HCT116 (cell line): ENCODE measurements around the gene MINDY4. TPM values are rescaled to one million over a fixed set of nuclear protein-coding genes. Genes with fewer than 3 reads are reported as not detected.
A peak's percentile ranks its signal among the peaks of the same experiment; 100 is the strongest.

Experiments used
- ATAC-seq: fragments of 200-7000 bp; cut with Tn5 transposase; 2 replicates; pipeline ENCODE4 v1.9.1; 2020; ENCODE audit warnings: mild to moderate bottlenecking, moderate library complexity
- BruUV-seq: library from RNA; stranded (reverse); fragments of 400-500 nt; replicated peaks from 2 replicates; lab custom pipeline; 2021; lab: Mats Ljungman, UMichigan
- CTCF ChIA-PET: fragments of 300-600 bp; sonication (Branson Sonifier 250); formaldehyde crosslinking; loops from one replicate; lab custom pipeline; 2021; ENCODE audit warnings: antibody characterized with exemption; lab: Charles Lee
- POLR2A ChIA-PET: fragments of 300-600, 350-600 bp; sonication (Branson Sonifier 250); formaldehyde crosslinking; loops from one replicate; lab custom pipeline; 2021; ENCODE audit warnings: antibody characterized with exemption; lab: Charles Lee
- RAD21 ChIA-PET, 2 experiments: fragments of 300-600 bp; sonication (Branson Sonifier 250); formaldehyde crosslinking; loops; one replicate each; lab custom pipeline; 2023; ENCODE audit warnings: low total read pairs in 2 of 2; ENCODE audit not compliant: uncharacterized antibody in 2 of 2, unreplicated experiment in 2 of 2, low non-redundant PET in 1 of 2; lab: Charles Lee
- DNase-seq: peaks from one replicate; pipeline ENCODE4 v3.0.0-alpha.2; 2010; ENCODE audit warnings: low read depth, low spot score
- H2AFZ ChIP-seq: fragments of 200-600 bp; shearing (Covaris generic), sonication (generic); 2 replicates; pipeline ENCODE4 v1.6.1; 2017; ENCODE audit warnings: low read depth, mixed run types, mixed read lengths, antibody characterized with exemption, low read length; ENCODE audit not compliant: poor library complexity, severe bottlenecking
- H3K27ac ChIP-seq: 2 replicates; pipeline ENCODE4 v1.5.1; 2012; ENCODE audit warnings: low read depth, low read length
- H3K27me3 ChIP-seq: fragments of 200-600 bp; sonication (generic); 2 replicates; pipeline ENCODE4 v1.6.1; 2016; ENCODE audit warnings: mixed run types, low read length, mixed read lengths; ENCODE audit not compliant: insufficient read depth
- H3K36me3 ChIP-seq, 2 experiments: fragments of 200-500 bp in 1 of 2; fragments of 200-600 bp in 1 of 2; sonication (Bioruptor generic) in 1 of 2; sonication (generic) in 1 of 2; 2 replicates each; pipeline versions ENCODE4 v1.5.1 to v1.6.1; 2014 to 2016; ENCODE audit warnings: low read length in 2 of 2, inconsistent platforms in 1 of 2, mixed read lengths in 1 of 2, mixed run types in 1 of 2; ENCODE audit not compliant: insufficient read depth in 2 of 2, control insufficient read depth in 1 of 2
- H3K4me1 ChIP-seq, 2 experiments: fragments of 200-600 bp in 1 of 2; sonication (generic) in 1 of 2; 2 replicates each; pipeline versions ENCODE4 v1.5.1 to v1.6.1; 2012 to 2017; ENCODE audit warnings: low read length in 2 of 2, inconsistent platforms in 1 of 2, mild to moderate bottlenecking in 1 of 2, mixed read lengths in 1 of 2, mixed run types in 1 of 2, moderate library complexity in 1 of 2; ENCODE audit not compliant: insufficient read depth in 2 of 2, control insufficient read depth in 1 of 2
- H3K4me2 ChIP-seq: fragments of 200-600 bp; sonication (generic); 2 replicates; pipeline ENCODE4 v1.6.1; 2017; ENCODE audit warnings: mixed run types, low read length, mixed read lengths
- H3K4me3 ChIP-seq, 2 experiments: fragments of 200-600 bp in 1 of 2; sonication (generic) in 1 of 2; replicated peaks in 1 of 2; 2 replicates each; pipeline ENCODE4 v1.5.1; 2011 to 2016; ENCODE audit warnings: low read length in 2 of 2, control low read depth in 1 of 2, low read depth in 1 of 2, mild to moderate bottlenecking in 1 of 2, mixed read lengths in 1 of 2, mixed run types in 1 of 2
- H3K79me2 ChIP-seq: fragments of 200-600 bp; sonication (generic); 2 replicates; pipeline ENCODE4 v1.6.1; 2017; ENCODE audit warnings: mild to moderate bottlenecking, mixed run types, low read length, moderate library complexity, mixed read lengths; ENCODE audit not compliant: insufficient read depth
- H3K9ac ChIP-seq: fragments of 200-600 bp; sonication (generic); 2 replicates; pipeline ENCODE4 v1.6.1; 2016; ENCODE audit warnings: low read length, mixed read lengths
- H3K9me2 ChIP-seq: fragments of 200-600 bp; sonication (generic), shearing (Covaris generic); 2 replicates; pipeline ENCODE4 v1.6.1; 2017; ENCODE audit warnings: mixed run types, mild to moderate bottlenecking, moderate library complexity; ENCODE audit not compliant: insufficient read depth
- H3K9me3 ChIP-seq, 2 experiments: fragments of 200-500 bp in 1 of 2; fragments of 200-600 bp in 1 of 2; sonication (Bioruptor generic) in 1 of 2; sonication (generic) in 1 of 2; 2 replicates each; pipeline ENCODE4 v1.6.1; 2014 to 2017; ENCODE audit warnings: low read length in 2 of 2, mixed read lengths in 2 of 2, inconsistent platforms in 1 of 2, low read depth in 1 of 2, mild to moderate bottlenecking in 1 of 2, mixed run types in 1 of 2, moderate library complexity in 1 of 2; ENCODE audit not compliant: control insufficient read depth in 1 of 2, insufficient read depth in 1 of 2
- H4K20me1 ChIP-seq: fragments of 200-600 bp; sonication (generic), shearing (Covaris generic); 2 replicates; pipeline ENCODE4 v1.6.1; 2017; ENCODE audit warnings: mixed run types, mild to moderate bottlenecking, moderate library complexity; ENCODE audit not compliant: insufficient read depth
- CBX3 ChIP-seq: IDR thresholded peaks from 2 replicates; pipeline ENCODE4 v1.6.1; 2012; ENCODE audit warnings: low read depth
- EGR1 ChIP-seq: IDR thresholded peaks from 2 replicates; pipeline ENCODE4 v1.6.1; 2012; ENCODE audit warnings: low read depth
- ELF1 ChIP-seq: IDR thresholded peaks from 2 replicates; pipeline ENCODE4 v1.6.1; 2012; ENCODE audit warnings: low read depth, borderline replicate concordance
- EZH2 ChIP-seq: fragments of 200-600 bp; sonication (generic); IDR thresholded peaks from 2 replicates; pipeline ENCODE4 v1.6.1; 2017; ENCODE audit warnings: antibody characterized with exemption, mixed run types
- EZH2phosphoT487 ChIP-seq: fragments of 200-600 bp; IDR thresholded peaks from 2 replicates; pipeline ENCODE4 v1.6.1; 2018; ENCODE audit warnings: antibody characterized with exemption, borderline replicate concordance
- FOSL1 ChIP-seq: IDR thresholded peaks from 2 replicates; pipeline ENCODE4 v1.6.1; 2012; ENCODE audit warnings: low read depth
- JUND ChIP-seq: IDR thresholded peaks from 2 replicates; pipeline ENCODE4 v1.6.1; 2012
- POLR2AphosphoS5 ChIP-seq: IDR thresholded peaks from 2 replicates; pipeline ENCODE4 v1.6.1; 2011; ENCODE audit warnings: mild to moderate bottlenecking, low read depth, low read length, moderate library complexity
- SIN3A ChIP-seq: IDR thresholded peaks from 2 replicates; pipeline ENCODE4 v1.6.1; 2012; ENCODE audit warnings: low read depth
- SP1 ChIP-seq: IDR thresholded peaks from 2 replicates; pipeline ENCODE4 v1.6.1; 2012; ENCODE audit warnings: low read depth
- SRF ChIP-seq: IDR thresholded peaks from 2 replicates; pipeline ENCODE4 v1.6.1; 2012; ENCODE audit warnings: low read depth
- TCF7L2 ChIP-seq: IDR thresholded peaks from 2 replicates; pipeline ENCODE4 v1.7.0; 2011; ENCODE audit warnings: borderline replicate concordance, inconsistent platforms; ENCODE audit not compliant: insufficient read depth, insufficient read length; ENCODE audit errors: extremely low read depth
- YY1 ChIP-seq: IDR thresholded peaks from 2 replicates; pipeline ENCODE4 v1.6.1; 2011; ENCODE audit warnings: low read length, low read depth, moderate library complexity, mild to moderate bottlenecking; ENCODE audit not compliant: insufficient replicate concordance; ENCODE audit errors: extremely low read depth
- ZFX ChIP-seq: fragments of 450-650 bp; IDR thresholded peaks from 2 replicates; pipeline ENCODE4 v1.6.1; 2017
- ZNF274 ChIP-seq: fragments of 200-500 bp; sonication (Bioruptor generic); IDR thresholded peaks from 2 replicates; pipeline ENCODE4 v1.6.1; 2014; ENCODE audit warnings: mild to moderate bottlenecking, low read depth, low read length, inconsistent platforms
- intact Hi-C: fragments of 100-400 bp; cut with micrococcal nuclease; formaldehyde crosslinking; loops from 2 replicates; pipeline ENCODE4 v1.10.0; 2022
- total RNA-seq: library from RNA; stranded (reverse); gene quantifications from one replicate; pipeline ENCODE4 v1.2.1, GENCODE V29; 2021; ENCODE audit not compliant: unreplicated experiment
- TF ChIP-seq, protein P1 (sequence below): IDR thresholded peaks from 2 replicates; pipeline ENCODE4 v1.6.1; 2012; ENCODE audit warnings: low read depth
- TF ChIP-seq, protein P2 (sequence below): IDR thresholded peaks from 2 replicates; pipeline ENCODE4 v1.6.1; 2011; ENCODE audit warnings: mild to moderate bottlenecking, low read length, moderate library complexity; ENCODE audit not compliant: insufficient replicate concordance; ENCODE audit errors: extremely low read depth
- TF ChIP-seq, protein P3 (sequence below): IDR thresholded peaks from 2 replicates; pipeline ENCODE4 v1.6.1; 2012
- TF ChIP-seq, protein P4 (sequence below): IDR thresholded peaks from 2 replicates; pipeline ENCODE4 v1.6.1; 2012

The MINDY4 gene
- total RNA-seq, 1 experiment from 2014 or later: 6.1 TPM

DNA sequence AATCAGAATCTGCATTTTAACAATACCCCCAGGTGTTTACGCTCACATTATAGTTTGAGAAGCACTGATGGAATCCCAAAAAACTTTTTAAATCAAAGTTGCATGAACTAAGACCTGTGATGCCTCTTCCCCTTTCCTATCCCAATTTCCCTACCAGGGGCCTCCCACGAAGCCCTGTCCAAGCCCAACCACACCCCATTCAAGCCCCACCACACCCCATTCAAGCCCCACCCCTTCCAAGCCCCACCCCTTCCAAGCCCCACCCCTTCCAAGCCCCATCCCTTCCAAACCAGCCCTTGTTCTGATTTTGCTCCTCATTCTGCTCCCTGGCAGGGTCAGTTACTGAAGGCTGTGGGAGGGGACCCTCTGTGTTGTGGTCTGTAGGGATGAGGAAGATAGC, 130.6 kb downstream of the MINDY4 start:
- ChIA-PET CTCF (no interaction called here), POLR2A (no interaction called here)
- no TSS peak for BruUV-seq

More for the DNA sequence above, 130.6 kb downstream of the MINDY4 start:
- H4K20me1 ChIP-seq: no peaks in the 10 kb centered on the region
- no peaks in the 10 kb centered on the region for H3K79me2 ChIP-seq
- no peaks in the 10 kb centered on the region for H3K27me3 ChIP-seq
- RAD21 ChIA-PET: interaction anchor here in 1 of 2 experiments (0.6 kb wide), 1 partner anchor 213 kb away, joined by 4 read pairs; no protein-coding TSS in a partner anchor
- H3K9me3 ChIP-seq: no peaks in the 10 kb centered on the region
- H3K9me2 ChIP-seq: no peaks in the 10 kb centered on the region
- intact Hi-C loops: no loop called here
- no peak overlapping the region for H3K4me2 ChIP-seq
- no peak for DNase-seq
- no peak overlapping the region for H3K9ac ChIP-seq
- TF ChIP-seq, protein P1, sequence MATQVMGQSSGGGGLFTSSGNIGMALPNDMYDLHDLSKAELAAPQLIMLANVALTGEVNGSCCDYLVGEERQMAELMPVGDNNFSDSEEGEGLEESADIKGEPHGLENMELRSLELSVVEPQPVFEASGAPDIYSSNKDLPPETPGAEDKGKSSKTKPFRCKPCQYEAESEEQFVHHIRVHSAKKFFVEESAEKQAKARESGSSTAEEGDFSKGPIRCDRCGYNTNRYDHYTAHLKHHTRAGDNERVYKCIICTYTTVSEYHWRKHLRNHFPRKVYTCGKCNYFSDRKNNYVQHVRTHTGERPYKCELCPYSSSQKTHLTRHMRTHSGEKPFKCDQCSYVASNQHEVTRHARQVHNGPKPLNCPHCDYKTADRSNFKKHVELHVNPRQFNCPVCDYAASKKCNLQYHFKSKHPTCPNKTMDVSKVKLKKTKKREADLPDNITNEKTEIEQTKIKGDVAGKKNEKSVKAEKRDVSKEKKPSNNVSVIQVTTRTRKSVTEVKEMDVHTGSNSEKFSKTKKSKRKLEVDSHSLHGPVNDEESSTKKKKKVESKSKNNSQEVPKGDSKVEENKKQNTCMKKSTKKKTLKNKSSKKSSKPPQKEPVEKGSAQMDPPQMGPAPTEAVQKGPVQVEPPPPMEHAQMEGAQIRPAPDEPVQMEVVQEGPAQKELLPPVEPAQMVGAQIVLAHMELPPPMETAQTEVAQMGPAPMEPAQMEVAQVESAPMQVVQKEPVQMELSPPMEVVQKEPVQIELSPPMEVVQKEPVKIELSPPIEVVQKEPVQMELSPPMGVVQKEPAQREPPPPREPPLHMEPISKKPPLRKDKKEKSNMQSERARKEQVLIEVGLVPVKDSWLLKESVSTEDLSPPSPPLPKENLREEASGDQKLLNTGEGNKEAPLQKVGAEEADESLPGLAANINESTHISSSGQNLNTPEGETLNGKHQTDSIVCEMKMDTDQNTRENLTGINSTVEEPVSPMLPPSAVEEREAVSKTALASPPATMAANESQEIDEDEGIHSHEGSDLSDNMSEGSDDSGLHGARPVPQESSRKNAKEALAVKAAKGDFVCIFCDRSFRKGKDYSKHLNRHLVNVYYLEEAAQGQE: no peak
- TF ChIP-seq ZFX (no peak), YY1 (no peak), EZH2 (no peak), SRF (no peak), JUND (no peak), POLR2AphosphoS5 (no peak), SIN3A (no peak), EZH2phosphoT487 (no peak), ZNF274 (no peak), CBX3 (no peak), SP1 (no peak), TCF7L2 (no peak), EGR1 (no peak), ELF1 (no peak), FOSL1 (no peak)
- TF ChIP-seq, protein P2, sequence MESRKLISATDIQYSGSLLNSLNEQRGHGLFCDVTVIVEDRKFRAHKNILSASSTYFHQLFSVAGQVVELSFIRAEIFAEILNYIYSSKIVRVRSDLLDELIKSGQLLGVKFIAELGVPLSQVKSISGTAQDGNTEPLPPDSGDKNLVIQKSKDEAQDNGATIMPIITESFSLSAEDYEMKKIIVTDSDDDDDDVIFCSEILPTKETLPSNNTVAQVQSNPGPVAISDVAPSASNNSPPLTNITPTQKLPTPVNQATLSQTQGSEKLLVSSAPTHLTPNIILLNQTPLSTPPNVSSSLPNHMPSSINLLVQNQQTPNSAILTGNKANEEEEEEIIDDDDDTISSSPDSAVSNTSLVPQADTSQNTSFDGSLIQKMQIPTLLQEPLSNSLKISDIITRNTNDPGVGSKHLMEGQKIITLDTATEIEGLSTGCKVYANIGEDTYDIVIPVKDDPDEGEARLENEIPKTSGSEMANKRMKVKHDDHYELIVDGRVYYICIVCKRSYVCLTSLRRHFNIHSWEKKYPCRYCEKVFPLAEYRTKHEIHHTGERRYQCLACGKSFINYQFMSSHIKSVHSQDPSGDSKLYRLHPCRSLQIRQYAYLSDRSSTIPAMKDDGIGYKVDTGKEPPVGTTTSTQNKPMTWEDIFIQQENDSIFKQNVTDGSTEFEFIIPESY: no peak
- TF ChIP-seq, protein P3, sequence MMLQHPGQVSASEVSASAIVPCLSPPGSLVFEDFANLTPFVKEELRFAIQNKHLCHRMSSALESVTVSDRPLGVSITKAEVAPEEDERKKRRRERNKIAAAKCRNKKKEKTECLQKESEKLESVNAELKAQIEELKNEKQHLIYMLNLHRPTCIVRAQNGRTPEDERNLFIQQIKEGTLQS: no peak
- TF ChIP-seq, protein P4, sequence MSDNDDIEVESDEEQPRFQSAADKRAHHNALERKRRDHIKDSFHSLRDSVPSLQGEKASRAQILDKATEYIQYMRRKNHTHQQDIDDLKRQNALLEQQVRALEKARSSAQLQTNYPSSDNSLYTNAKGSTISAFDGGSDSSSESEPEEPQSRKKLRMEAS: no peak
- TF ChIP-seq, all 23 proteins: peak for 0
- peak; percentile 71 for ATAC-seq
- no peaks in the 10 kb centered on the region for H3K36me3 ChIP-seq
- no peak overlapping the region for H3K27ac ChIP-seq
- H3K4me3 ChIP-seq: no peak overlapping the region
- H3K4me1 ChIP-seq: peaks cover 2 to 14% of the 10 kb centered on the region in 2 experiments; a peak in 2 of 4 replicates
- H2AFZ ChIP-seq: no peak overlapping the region
